Measurements from ENCODE around the gene PATJ.
"Not testable (repeated sequence)": the region's sequence is repeated elsewhere in the genome, so short reads cannot be mapped to it uniquely, and the experiment has no call there.

Gene PATJ

GRCh38 chr1:62181532-62181931, 439.3 kb downstream of the PATJ start:
- DNase-seq: no peak

- DNase-seq: not testable (repeated sequence)
These were observed 439.9 kb downstream of the PATJ start for GRCh38 chr1:62182157-62182556.

GRCh38 chr1:62183164-62184020, 441.1 kb downstream of the PATJ start:
- not testable (repeated sequence) for DNase-seq

- no peak for DNase-seq
These were observed 442.1 kb downstream of the PATJ start for GRCh38 chr1:62184336-62184735.

- not testable (repeated sequence) for DNase-seq
These were observed 443.0 kb downstream of the PATJ start for GRCh38 chr1:62185233-62185632.

- no peak for DNase-seq
These were observed 443.4 kb downstream of the PATJ start for GRCh38 chr1:62185677-62186076.

- DNase-seq: no peak
These were observed 445.3 kb downstream of the PATJ start for GRCh38 chr1:62187548-62187947.

GRCh38 chr1:62188111-62188510, 445.8 kb downstream of the PATJ start:
- DNase-seq: no peak

GRCh38 chr1:62194651-62195544, 452.6 kb downstream of the PATJ start, which contains the start of gene L1TD1:
L1TD1 (plus strand) TSS chr1:62194849; CDS start chr1:62206629, 11,780 bp downstream.
- DNase-seq: no peak

GRCh38 chr1:62196086-62196690, 453.9 kb downstream of the PATJ start:
- no peak for DNase-seq

- DNase-seq: no peak
These were observed 455.9 kb downstream of the PATJ start for GRCh38 chr1:62198069-62198780.

GRCh38 chr1:62198781-62199125, 456.5 kb downstream of the PATJ start:
- no peak for DNase-seq

GRCh38 chr1:62207187-62207586, 464.9 kb downstream of the PATJ start:
- DNase-seq: no peak

- DNase-seq: no peak
These were observed 465.8 kb downstream of the PATJ start for GRCh38 chr1:62208087-62208486.

- no peak for DNase-seq
These were observed 466.7 kb downstream of the PATJ start for GRCh38 chr1:62208970-62209369.

- DNase-seq: no peak
These were observed 467.8 kb downstream of the PATJ start for GRCh38 chr1:62209931-62210595.

GRCh38 chr1:62210960-62211359, 468.7 kb downstream of the PATJ start:
- no peak for DNase-seq

GRCh38 chr1:62212411-62212810, 470.1 kb downstream of the PATJ start:
- no peak for DNase-seq

- no peak for DNase-seq
These were observed 471.0 kb downstream of the PATJ start for GRCh38 chr1:62213075-62213914.

- no peak for DNase-seq
These were observed 476.3 kb downstream of the PATJ start for GRCh38 chr1:62218604-62219003.

- not testable (repeated sequence) for DNase-seq
These were observed 478.2 kb downstream of the PATJ start for GRCh38 chr1:62220456-62220855.

Data from activated CD4-positive, alpha-beta T cell treated with anti-CD3 and anti-CD28 coated beads, Interleukin-2, amount 50 U/mL, for 4 hours (primary cell).